ENCODE data around the gene OSCP1. TPM values are rescaled to one million over a fixed set of nuclear protein-coding genes. Genes with fewer than 3 reads are reported as not detected.

Gene OSCP1
- polyA plus RNA-seq, 1 donor (not counting 4 experiments of a cell fraction or from before 2014, with no cell fraction given): 9.5 TPM

- no peaks in the 10 kb centered on the region for H3K79me2 ChIP-seq (ENCODE audit: control insufficient read depth, insufficient read depth, low read length)
- FAIRE-seq (no peak), DNase-seq (ENCODE audit: low read depth, low spot score) (no peak)
- no peak overlapping the region for H3K9ac ChIP-seq (ENCODE audit: control insufficient read depth, extremely low read depth, insufficient read depth, low read length)
- dilution Hi-C loops (cut with MboI; ENCODE audit: extremely low pct_ligation_motif_present, low sequenced_read_pairs): no loop called here
- no peak overlapping the region for H2AFZ ChIP-seq (ENCODE audit: control insufficient read depth, low read length)
- H3K27ac ChIP-seq (ENCODE audit: control insufficient read depth, insufficient read depth, low read length): no peak overlapping the region
- H3K27me3 ChIP-seq (ENCODE audit: control insufficient read depth, extremely low read depth, insufficient read depth, low read length): no peaks in the 10 kb centered on the region
- H3K9me3 ChIP-seq (ENCODE audit: control insufficient read depth, low read depth, low read length): no peaks in the 10 kb centered on the region
- H3K4me1 ChIP-seq (ENCODE audit: control insufficient read depth, extremely low read depth, insufficient read depth, low read length): no peaks in the 10 kb centered on the region
- no peaks in the 10 kb centered on the region for H3K36me3 ChIP-seq (ENCODE audit: control insufficient read depth in 2 of 2, extremely low read depth in 1 of 2, insufficient read depth in 2 of 2, low read length in 2 of 2)
- no peak overlapping the region for H3K4me3 ChIP-seq (ENCODE audit: control insufficient read depth in 2 of 3, extremely low read depth in 1 of 3, insufficient read depth in 2 of 3, low read depth in 1 of 3, low read length in 3 of 3)
- no peak overlapping the region for H3K4me2 ChIP-seq (ENCODE audit: control insufficient read depth, extremely low read depth, insufficient read depth, low read depth, low read length)
- TF ChIP-seq, protein P1, sequence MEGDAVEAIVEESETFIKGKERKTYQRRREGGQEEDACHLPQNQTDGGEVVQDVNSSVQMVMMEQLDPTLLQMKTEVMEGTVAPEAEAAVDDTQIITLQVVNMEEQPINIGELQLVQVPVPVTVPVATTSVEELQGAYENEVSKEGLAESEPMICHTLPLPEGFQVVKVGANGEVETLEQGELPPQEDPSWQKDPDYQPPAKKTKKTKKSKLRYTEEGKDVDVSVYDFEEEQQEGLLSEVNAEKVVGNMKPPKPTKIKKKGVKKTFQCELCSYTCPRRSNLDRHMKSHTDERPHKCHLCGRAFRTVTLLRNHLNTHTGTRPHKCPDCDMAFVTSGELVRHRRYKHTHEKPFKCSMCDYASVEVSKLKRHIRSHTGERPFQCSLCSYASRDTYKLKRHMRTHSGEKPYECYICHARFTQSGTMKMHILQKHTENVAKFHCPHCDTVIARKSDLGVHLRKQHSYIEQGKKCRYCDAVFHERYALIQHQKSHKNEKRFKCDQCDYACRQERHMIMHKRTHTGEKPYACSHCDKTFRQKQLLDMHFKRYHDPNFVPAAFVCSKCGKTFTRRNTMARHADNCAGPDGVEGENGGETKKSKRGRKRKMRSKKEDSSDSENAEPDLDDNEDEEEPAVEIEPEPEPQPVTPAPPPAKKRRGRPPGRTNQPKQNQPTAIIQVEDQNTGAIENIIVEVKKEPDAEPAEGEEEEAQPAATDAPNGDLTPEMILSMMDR (optimal IDR thresholded peaks at IDR 0.05 in 1 of 3, IDR thresholded peaks at IDR 0.05 in 1 of 3, conservative IDR thresholded peaks at IDR 0.05 in 1 of 3; ENCODE audit: extremely low read depth in 1 of 3, insufficient read depth in 2 of 3, low read length in 3 of 3): no peak
- TF ChIP-seq EZH2 (IDR thresholded peaks at IDR 0.05; ENCODE audit: low read length): no peak
- H3K9me1 ChIP-seq (ENCODE audit: control insufficient read depth, extremely low read depth, insufficient read depth, low read length): no peaks in the 10 kb centered on the region
- no peaks in the 10 kb centered on the region for H4K20me1 ChIP-seq (ENCODE audit: control insufficient read depth, extremely low read depth, insufficient read depth, low read length)
Measured at GRCh38 chr1:36406440-36406839, 43.8 kb downstream of the OSCP1 start.

GRCh38 chr1:36402504-36402890 lies 47.8 kb downstream of the OSCP1 start:
- Histone ChIP-seq H4K20me1 (ENCODE audit: control insufficient read depth, extremely low read depth, insufficient read depth, low read length) (no peaks in the 10 kb centered on the region), H3K27ac (ENCODE audit: control insufficient read depth, insufficient read depth, low read length) (no peak overlapping the region), H2AFZ (ENCODE audit: control insufficient read depth, low read length) (no peak overlapping the region), H3K27me3 (ENCODE audit: control insufficient read depth, extremely low read depth, insufficient read depth, low read length) (no peaks in the 10 kb centered on the region), H3K4me2 (ENCODE audit: control insufficient read depth, extremely low read depth, insufficient read depth, low read depth, low read length) (no peak overlapping the region), H3K4me3 (ENCODE audit: control insufficient read depth in 2 of 3, extremely low read depth in 1 of 3, insufficient read depth in 2 of 3, low read depth in 1 of 3, low read length in 3 of 3) (no peak overlapping the region), H3K4me1 (ENCODE audit: control insufficient read depth, extremely low read depth, insufficient read depth, low read length) (peaks cover 8% of the 10 kb centered on the region), H3K36me3 (ENCODE audit: control insufficient read depth in 2 of 2, extremely low read depth in 1 of 2, insufficient read depth in 2 of 2, low read length in 2 of 2) (no peaks in the 10 kb centered on the region), H3K9me1 (ENCODE audit: control insufficient read depth, extremely low read depth, insufficient read depth, low read length) (no peaks in the 10 kb centered on the region), H3K9me3 (ENCODE audit: control insufficient read depth, low read depth, low read length) (no peaks in the 10 kb centered on the region), H3K79me2 (ENCODE audit: control insufficient read depth, insufficient read depth, low read length) (no peaks in the 10 kb centered on the region), H3K9ac (ENCODE audit: control insufficient read depth, extremely low read depth, insufficient read depth, low read length) (no peak overlapping the region)
- TF ChIP-seq, protein P1 (optimal IDR thresholded peaks at IDR 0.05 in 1 of 3, IDR thresholded peaks at IDR 0.05 in 1 of 3, conservative IDR thresholded peaks at IDR 0.05 in 1 of 3; ENCODE audit: extremely low read depth in 1 of 3, insufficient read depth in 2 of 3, low read length in 3 of 3): no peak
- no peak for TF ChIP-seq EZH2 (IDR thresholded peaks at IDR 0.05; ENCODE audit: low read length)
- no peak for DNase-seq (ENCODE audit: low read depth, low spot score)
- dilution Hi-C loops (cut with MboI; ENCODE audit: extremely low pct_ligation_motif_present, low sequenced_read_pairs): no loop called here
- FAIRE-seq: no peak
